ENCODE results near the gene VPS41. TPM values are rescaled to one million over a fixed set of nuclear protein-coding genes. Genes with fewer than 3 reads are reported as not detected.
A peak's percentile ranks its signal among the peaks of the same experiment; 100 is the strongest.

Gene VPS41
- polyA plus RNA-seq, 1 of the 3 experiments (the other 2 are of a cell fraction), result 20.4 TPM

DNA sequence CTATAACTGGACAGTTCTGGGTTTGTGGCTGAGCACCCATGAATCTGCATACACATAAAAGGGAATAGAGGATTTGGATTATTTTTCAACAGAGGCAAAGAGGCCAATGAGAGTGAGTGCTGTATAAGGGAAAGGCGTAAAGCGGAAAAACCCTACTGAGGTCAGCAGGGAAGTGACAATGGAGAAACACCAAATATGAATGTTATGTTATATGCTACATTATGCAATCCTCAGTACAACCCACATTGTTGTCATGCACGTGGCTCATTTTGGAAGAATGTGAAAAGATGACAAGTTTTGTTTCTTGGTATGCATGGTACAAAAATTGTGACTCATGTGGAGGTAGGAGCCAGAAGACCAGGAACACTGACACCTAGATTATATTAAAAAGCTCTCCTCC, 164.2 kb downstream of the VPS41 start:
- H3K9me3 ChIP-seq, result no peaks in the 10 kb centered on the region
- no peak overlapping the region for H3K4me2 ChIP-seq
- no peak overlapping the region for H3K4me3 ChIP-seq (ENCODE audit: low read depth in 2 of 2, low read length in 1 of 2)
- H3K4me1 ChIP-seq (ENCODE audit: control insufficient read depth in 1 of 2, insufficient read depth in 2 of 2, low read depth in 1 of 2, low read length in 1 of 2), result 0 out of 4 replicates have a peak, but pooled peaks cover 0 to 3% of the 10 kb centered on the region in 2 experiments
- no peak overlapping the region for H3K27ac ChIP-seq (ENCODE audit: low read depth in 2 of 2, low read length in 1 of 2)
- TF ChIP-seq GATA2 (CRISPR knock-in tag; IDR thresholded peaks at IDR 0.05) (no peak), JUND (IDR thresholded peaks at IDR 0.05) (peak; percentile 13; the same call in 1 of the 2 replicates), FOSL2 (IDR thresholded peaks at IDR 0.05; ENCODE audit: borderline replicate concordance, low read depth) (peak; percentile 31; the same call in 1 of the 2 replicates), SMC3 (IDR thresholded peaks at IDR 0.05; ENCODE audit: low read depth, low read length) (no peak), MAX (IDR thresholded peaks at IDR 0.05; ENCODE audit: low read depth) (no peak), EZH2phosphoT487 (IDR thresholded peaks at IDR 0.05; ENCODE audit: borderline replicate concordance, low read depth) (no peak), RCOR1 (IDR thresholded peaks at IDR 0.05; ENCODE audit: low read length) (no peak)
- TF ChIP-seq, protein P1, sequence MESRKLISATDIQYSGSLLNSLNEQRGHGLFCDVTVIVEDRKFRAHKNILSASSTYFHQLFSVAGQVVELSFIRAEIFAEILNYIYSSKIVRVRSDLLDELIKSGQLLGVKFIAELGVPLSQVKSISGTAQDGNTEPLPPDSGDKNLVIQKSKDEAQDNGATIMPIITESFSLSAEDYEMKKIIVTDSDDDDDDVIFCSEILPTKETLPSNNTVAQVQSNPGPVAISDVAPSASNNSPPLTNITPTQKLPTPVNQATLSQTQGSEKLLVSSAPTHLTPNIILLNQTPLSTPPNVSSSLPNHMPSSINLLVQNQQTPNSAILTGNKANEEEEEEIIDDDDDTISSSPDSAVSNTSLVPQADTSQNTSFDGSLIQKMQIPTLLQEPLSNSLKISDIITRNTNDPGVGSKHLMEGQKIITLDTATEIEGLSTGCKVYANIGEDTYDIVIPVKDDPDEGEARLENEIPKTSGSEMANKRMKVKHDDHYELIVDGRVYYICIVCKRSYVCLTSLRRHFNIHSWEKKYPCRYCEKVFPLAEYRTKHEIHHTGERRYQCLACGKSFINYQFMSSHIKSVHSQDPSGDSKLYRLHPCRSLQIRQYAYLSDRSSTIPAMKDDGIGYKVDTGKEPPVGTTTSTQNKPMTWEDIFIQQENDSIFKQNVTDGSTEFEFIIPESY (IDR thresholded peaks at IDR 0.05; ENCODE audit: borderline replicate concordance, low read depth), result no peak
- TF ChIP-seq, protein P2, sequence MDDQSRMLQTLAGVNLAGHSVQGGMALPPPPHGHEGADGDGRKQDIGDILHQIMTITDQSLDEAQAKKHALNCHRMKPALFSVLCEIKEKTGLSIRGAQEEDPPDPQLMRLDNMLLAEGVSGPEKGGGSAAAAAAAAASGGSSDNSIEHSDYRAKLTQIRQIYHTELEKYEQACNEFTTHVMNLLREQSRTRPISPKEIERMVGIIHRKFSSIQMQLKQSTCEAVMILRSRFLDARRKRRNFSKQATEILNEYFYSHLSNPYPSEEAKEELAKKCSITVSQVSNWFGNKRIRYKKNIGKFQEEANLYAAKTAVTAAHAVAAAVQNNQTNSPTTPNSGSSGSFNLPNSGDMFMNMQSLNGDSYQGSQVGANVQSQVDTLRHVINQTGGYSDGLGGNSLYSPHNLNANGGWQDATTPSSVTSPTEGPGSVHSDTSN (IDR thresholded peaks at IDR 0.05), result 0 out of 2 replicates have a peak, but pooled peaks have one; percentile 16
- no peak overlapping the region for H3K9ac ChIP-seq
- no peaks in the 10 kb centered on the region for H3F3A ChIP-seq (replicated peaks; ENCODE audit: insufficient read depth)
- H3K36me3 ChIP-seq (replicated peaks in 1 of 2; ENCODE audit: control insufficient read depth in 1 of 2, insufficient read depth in 2 of 2, low read length in 1 of 2), result peaks cover 50 to 88% of the 10 kb centered on the region in 2 experiments
- no peaks in the 10 kb centered on the region for H4K20me1 ChIP-seq (ENCODE audit: insufficient read depth)
- H2AFZ ChIP-seq (ENCODE audit: low read depth), result no peak overlapping the region
- ChIA-PET CTCF (interaction anchor here (1.0 to 2.3 kb wide), 3 partner anchors 10 to 11 kb away, joined by 4 to 6 read pairs (median 5); no protein-coding TSS in a partner anchor), POLR2A (interaction anchor here (0.6 kb wide), 1 partner anchor 11 kb away, joined by 3 read pairs; no protein-coding TSS in a partner anchor)
- no peaks in the 10 kb centered on the region for H3K9me2 ChIP-seq
- H3K79me2 ChIP-seq (ENCODE audit: insufficient read depth), result no peaks in the 10 kb centered on the region
- DNase-seq, result no peak
- 82% methylated on average over 3 of the region's 3 CpGs for WGBS (ENCODE audit: low lambda C conversion rate)
- H3K27me3 ChIP-seq (ENCODE audit: insufficient read depth), result no peaks in the 10 kb centered on the region

- Histone ChIP-seq H3K27me3 (ENCODE audit: insufficient read depth) (no peaks in the 10 kb centered on the region), H3K9me3 (no peaks in the 10 kb centered on the region), H3K4me3 (ENCODE audit: low read depth in 2 of 2, low read length in 1 of 2) (no peak overlapping the region), H3K9ac (no peak overlapping the region), H3K36me3 (replicated peaks in 1 of 2; ENCODE audit: control insufficient read depth in 1 of 2, insufficient read depth in 2 of 2, low read length in 1 of 2) (peaks cover 50 to 88% of the 10 kb centered on the region in 2 experiments), H3K4me2 (no peak overlapping the region), H3K27ac (ENCODE audit: low read depth in 2 of 2, low read length in 1 of 2) (no peak overlapping the region), H3K79me2 (ENCODE audit: insufficient read depth) (no peaks in the 10 kb centered on the region), H3F3A (replicated peaks; ENCODE audit: insufficient read depth) (no peaks in the 10 kb centered on the region), H3K4me1 (ENCODE audit: control insufficient read depth in 1 of 2, insufficient read depth in 2 of 2, low read depth in 1 of 2, low read length in 1 of 2) (0 out of 4 replicates have a peak, but pooled peaks cover 0 to 3% of the 10 kb centered on the region in 2 experiments), H4K20me1 (ENCODE audit: insufficient read depth) (no peaks in the 10 kb centered on the region), H3K9me2 (no peaks in the 10 kb centered on the region), H2AFZ (ENCODE audit: low read depth) (no peak overlapping the region)
- TF ChIP-seq EP300 (IDR thresholded peaks at IDR 0.05; ENCODE audit: borderline replicate concordance in 1 of 2, low read depth in 1 of 2, low read length in 1 of 2), result no peak
- no peak for DNase-seq
- ChIA-PET CTCF (interaction anchor here (1.0 to 1.1 kb wide), 2 partner anchors 12 to 82 kb away, joined by 3 to 4 read pairs; no protein-coding TSS in a partner anchor), POLR2A (no interaction called here)
- 84% methylated on average over 1 of the region's 1 CpG for WGBS (ENCODE audit: low lambda C conversion rate)
These were observed 165.1 kb downstream of the VPS41 start for GRCh38 chr7:38743899-38744298.
